ENCODE data around the gene LCT. TPM values are rescaled to one million over a fixed set of nuclear protein-coding genes. Genes with fewer than 3 reads are reported as not detected.

LCT gene
- polyA plus RNA-seq, 1 of the 3 experiments (the other 2 are of a cell fraction), result not detected

DNA sequence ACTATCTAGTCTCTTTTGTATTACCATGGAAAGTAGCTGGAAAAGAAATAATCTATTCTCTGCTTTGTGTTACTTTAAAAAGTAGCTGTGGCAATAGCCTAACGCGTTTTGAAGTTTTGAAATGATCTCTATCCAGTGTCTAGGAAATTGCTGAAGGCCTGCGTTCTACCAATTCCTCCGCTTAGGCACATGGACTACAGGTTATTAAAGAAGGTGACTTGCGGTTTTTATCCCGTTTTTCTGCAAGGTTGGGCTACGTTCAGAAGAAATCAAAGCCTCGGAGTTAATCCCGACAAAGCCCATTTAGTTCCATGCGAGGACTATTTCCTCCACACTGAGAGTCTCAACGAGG lies 96.0 kb downstream of the LCT start:
- Histone ChIP-seq H3K36me3 (replicated peaks in 1 of 2; ENCODE audit: control insufficient read depth in 1 of 2, insufficient read depth in 2 of 2, low read length in 1 of 2) (peaks cover 1 to 5% of the 10 kb centered on the region in 2 experiments), H3K4me3 (ENCODE audit: low read depth in 2 of 2, low read length in 1 of 2) (no peak overlapping the region; a peak in 1 of 4 replicates), H3K9me3 (no peaks in the 10 kb centered on the region), H4K20me1 (ENCODE audit: insufficient read depth) (peaks cover 32% of the 10 kb centered on the region), H3K27me3 (ENCODE audit: insufficient read depth) (no peaks in the 10 kb centered on the region), H3F3A (replicated peaks; ENCODE audit: insufficient read depth) (peaks cover 20% of the 10 kb centered on the region), H2AFZ (ENCODE audit: low read depth) (peak overlapping the region; percentile 91), H3K27ac (ENCODE audit: low read depth in 2 of 2, low read length in 1 of 2) (no peak overlapping the region), H3K4me2 (no peak overlapping the region), H3K9ac (no peak overlapping the region), H3K4me1 (ENCODE audit: control insufficient read depth in 1 of 2, insufficient read depth in 2 of 2, low read depth in 1 of 2, low read length in 1 of 2) (peaks cover 8 to 13% of the 10 kb centered on the region in 2 experiments; a peak in 3 of 4 replicates), H3K9me2 (no peaks in the 10 kb centered on the region), H3K79me2 (ENCODE audit: insufficient read depth) (peaks cover 41% of the 10 kb centered on the region)
- CTCF ChIA-PET, result interaction anchor here (0.9 to 1.7 kb wide), 5 partner anchors 15 to 209 kb away, joined by 3 to 6 read pairs (median 5); no protein-coding TSS in a partner anchor
- 91% methylated on average over 11 of the region's 11 CpGs for WGBS (ENCODE audit: low lambda C conversion rate)
- no peak for DNase-seq
- POLR2A ChIA-PET, result no interaction called here
- TF ChIP-seq TEAD4 (IDR thresholded peaks at IDR 0.05; ENCODE audit: borderline replicate concordance, insufficient read depth) (no peak), JUND (IDR thresholded peaks at IDR 0.05) (no peak), EP300 (IDR thresholded peaks at IDR 0.05; ENCODE audit: borderline replicate concordance in 1 of 2, low read depth in 1 of 2, low read length in 1 of 2) (no peak), POLR2AphosphoS5 (IDR thresholded peaks at IDR 0.05; ENCODE audit: low read depth, low read length) (no peak), ELF1 (IDR thresholded peaks at IDR 0.05) (no peak), SIN3A (IDR thresholded peaks at IDR 0.05; ENCODE audit: borderline replicate concordance, low read depth, low read length) (no peak), RFX5 (IDR thresholded peaks at IDR 0.05; ENCODE audit: low read length) (no peak), FOXM1 (IDR thresholded peaks at IDR 0.05; ENCODE audit: low read depth) (no peak), NFIC (IDR thresholded peaks at IDR 0.05; ENCODE audit: borderline replicate concordance) (no peak), MEF2A (IDR thresholded peaks at IDR 0.05; ENCODE audit: borderline replicate concordance, low read depth) (no peak), RAD21 (IDR thresholded peaks at IDR 0.05; ENCODE audit: low read length) (no peak), RCOR1 (IDR thresholded peaks at IDR 0.05; ENCODE audit: low read length) (no peak), IRF3 (IDR thresholded peaks at IDR 0.05; ENCODE audit: low read depth, low read length) (no peak), NRF1 (IDR thresholded peaks at IDR 0.05; ENCODE audit: low read depth, low read length) (no peak), REST (IDR thresholded peaks at IDR 0.05; ENCODE audit: low read depth, low read length) (no peak), RXRA (IDR thresholded peaks at IDR 0.05; ENCODE audit: borderline replicate concordance, low read depth) (no peak)
- TF ChIP-seq, protein P1, sequence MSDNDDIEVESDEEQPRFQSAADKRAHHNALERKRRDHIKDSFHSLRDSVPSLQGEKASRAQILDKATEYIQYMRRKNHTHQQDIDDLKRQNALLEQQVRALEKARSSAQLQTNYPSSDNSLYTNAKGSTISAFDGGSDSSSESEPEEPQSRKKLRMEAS (IDR thresholded peaks at IDR 0.05; ENCODE audit: low read depth), result no peak
- TF ChIP-seq, protein P2, sequence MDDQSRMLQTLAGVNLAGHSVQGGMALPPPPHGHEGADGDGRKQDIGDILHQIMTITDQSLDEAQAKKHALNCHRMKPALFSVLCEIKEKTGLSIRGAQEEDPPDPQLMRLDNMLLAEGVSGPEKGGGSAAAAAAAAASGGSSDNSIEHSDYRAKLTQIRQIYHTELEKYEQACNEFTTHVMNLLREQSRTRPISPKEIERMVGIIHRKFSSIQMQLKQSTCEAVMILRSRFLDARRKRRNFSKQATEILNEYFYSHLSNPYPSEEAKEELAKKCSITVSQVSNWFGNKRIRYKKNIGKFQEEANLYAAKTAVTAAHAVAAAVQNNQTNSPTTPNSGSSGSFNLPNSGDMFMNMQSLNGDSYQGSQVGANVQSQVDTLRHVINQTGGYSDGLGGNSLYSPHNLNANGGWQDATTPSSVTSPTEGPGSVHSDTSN (IDR thresholded peaks at IDR 0.05), result no peak
- TF ChIP-seq, protein P3, sequence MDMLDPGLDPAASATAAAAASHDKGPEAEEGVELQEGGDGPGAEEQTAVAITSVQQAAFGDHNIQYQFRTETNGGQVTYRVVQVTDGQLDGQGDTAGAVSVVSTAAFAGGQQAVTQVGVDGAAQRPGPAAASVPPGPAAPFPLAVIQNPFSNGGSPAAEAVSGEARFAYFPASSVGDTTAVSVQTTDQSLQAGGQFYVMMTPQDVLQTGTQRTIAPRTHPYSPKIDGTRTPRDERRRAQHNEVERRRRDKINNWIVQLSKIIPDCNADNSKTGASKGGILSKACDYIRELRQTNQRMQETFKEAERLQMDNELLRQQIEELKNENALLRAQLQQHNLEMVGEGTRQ (IDR thresholded peaks at IDR 0.05; ENCODE audit: borderline replicate concordance, low read depth, low read length), result no peak
- TF ChIP-seq, protein P4, sequence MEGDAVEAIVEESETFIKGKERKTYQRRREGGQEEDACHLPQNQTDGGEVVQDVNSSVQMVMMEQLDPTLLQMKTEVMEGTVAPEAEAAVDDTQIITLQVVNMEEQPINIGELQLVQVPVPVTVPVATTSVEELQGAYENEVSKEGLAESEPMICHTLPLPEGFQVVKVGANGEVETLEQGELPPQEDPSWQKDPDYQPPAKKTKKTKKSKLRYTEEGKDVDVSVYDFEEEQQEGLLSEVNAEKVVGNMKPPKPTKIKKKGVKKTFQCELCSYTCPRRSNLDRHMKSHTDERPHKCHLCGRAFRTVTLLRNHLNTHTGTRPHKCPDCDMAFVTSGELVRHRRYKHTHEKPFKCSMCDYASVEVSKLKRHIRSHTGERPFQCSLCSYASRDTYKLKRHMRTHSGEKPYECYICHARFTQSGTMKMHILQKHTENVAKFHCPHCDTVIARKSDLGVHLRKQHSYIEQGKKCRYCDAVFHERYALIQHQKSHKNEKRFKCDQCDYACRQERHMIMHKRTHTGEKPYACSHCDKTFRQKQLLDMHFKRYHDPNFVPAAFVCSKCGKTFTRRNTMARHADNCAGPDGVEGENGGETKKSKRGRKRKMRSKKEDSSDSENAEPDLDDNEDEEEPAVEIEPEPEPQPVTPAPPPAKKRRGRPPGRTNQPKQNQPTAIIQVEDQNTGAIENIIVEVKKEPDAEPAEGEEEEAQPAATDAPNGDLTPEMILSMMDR (IDR thresholded peaks at IDR 0.05), result no peak

All from SK-N-SH (cell line).